MCF 10A (cell line): ENCODE results near the gene MLLT3. TPM values are rescaled to one million over a fixed set of nuclear protein-coding genes. Genes with fewer than 3 reads are reported as not detected.
A peak's percentile ranks its signal among the peaks of the same experiment; 100 is the strongest.

Source experiments
- BruUV-seq: library from RNA; stranded (reverse); fragments of 400-500 nt; replicated peaks from 2 replicates; lab custom pipeline; 2021; lab: Mats Ljungman, UMichigan
- CTCF ChIA-PET: fragments of 300-600 bp; sonication (Branson Sonifier 250); formaldehyde crosslinking; extraction: SDS; loops from one replicate; lab custom pipeline; 2021; ENCODE audit warnings: antibody characterized with exemption, inconsistent platforms; lab: Yijun Ruan, JAX
- POLR2A ChIA-PET: fragments of 300-600, 350-650 bp; sonication (Branson Sonifier 250); formaldehyde crosslinking; extraction: SDS; loops from one replicate; lab custom pipeline; 2020; ENCODE audit warnings: antibody characterized with exemption, inconsistent platforms; lab: Yijun Ruan, JAX
- DNase-seq: peaks from one replicate; pipeline ENCODE4 v3.0.0-alpha.2; 2018; ENCODE audit not compliant: unreplicated experiment
- H3K27ac Mint-ChIP-seq: one replicate; pipeline ENCODE4 v1.8.0; 2022; ENCODE audit warnings: mild to moderate bottlenecking, low read depth, mixed read lengths; ENCODE audit not compliant: unreplicated experiment
- H3K27me3 Mint-ChIP-seq: one replicate; pipeline ENCODE4 v1.8.0; 2022; ENCODE audit warnings: mixed read lengths; ENCODE audit not compliant: insufficient read depth, unreplicated experiment
- H3K36me3 Mint-ChIP-seq: one replicate; pipeline ENCODE4 v1.8.0; 2022; ENCODE audit warnings: mild to moderate bottlenecking, moderate library complexity, mixed read lengths; ENCODE audit not compliant: insufficient read depth, unreplicated experiment
- H3K4me1 Mint-ChIP-seq: one replicate; pipeline ENCODE4 v1.8.0; 2022; ENCODE audit warnings: mixed read lengths; ENCODE audit not compliant: insufficient read depth, unreplicated experiment
- H3K4me3 Mint-ChIP-seq: one replicate; pipeline ENCODE4 v1.8.0; 2022; ENCODE audit warnings: mild to moderate bottlenecking, moderate library complexity, mixed read lengths; ENCODE audit not compliant: unreplicated experiment
- H3K9me3 Mint-ChIP-seq: one replicate; pipeline ENCODE4 v1.8.0; 2022; ENCODE audit warnings: mixed read lengths; ENCODE audit not compliant: unreplicated experiment
- intact Hi-C: fragments of 100-400 bp; cut with micrococcal nuclease; formaldehyde crosslinking; loops from 2 replicates; pipeline ENCODE4 v1.14.1; 2022
- total RNA-seq: library from RNA; stranded (reverse); gene quantifications from 2 replicates; pipeline ENCODE4 v1.2.3, GENCODE V29; 2022
- TF ChIP-seq, protein P1 (sequence below): fragments of 200-600 bp; IDR thresholded peaks from one replicate; pipeline ENCODE4 v1.8.0; 2022; ENCODE audit warnings: antibody characterized with exemption, mild to moderate bottlenecking; ENCODE audit not compliant: unreplicated experiment

MLLT3 gene
- total RNA-seq, 1 experiment from 2014 or later: 1.2 TPM

DNA sequence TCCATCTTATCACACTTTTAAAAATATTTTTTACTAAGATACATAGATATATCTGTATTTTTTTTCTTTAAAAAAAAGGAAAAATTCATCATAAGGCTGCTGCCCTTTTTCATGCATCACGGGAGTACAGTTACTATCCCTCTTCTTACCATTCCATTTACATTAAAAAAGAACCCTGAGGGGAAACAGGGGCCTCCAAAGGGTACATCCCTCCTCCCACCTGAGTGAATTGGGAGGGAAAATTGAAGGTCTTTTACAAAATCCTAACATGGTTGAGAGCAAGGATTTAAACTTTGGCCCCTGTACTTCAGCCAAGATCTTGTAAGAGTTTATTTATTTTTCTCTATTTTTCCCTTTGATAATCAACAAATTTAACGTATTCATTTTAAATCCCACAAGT, 319.2 kb downstream of the MLLT3 start:
- ChIA-PET CTCF (interaction anchor here (0.7 kb wide), 1 partner anchor 288 kb away, joined by 3 read pairs; no protein-coding TSS in a partner anchor), POLR2A (no interaction called here)
- Mint-ChIP-seq H3K27ac (no peak overlapping the region), H3K36me3 (no peaks in the 10 kb centered on the region), H3K9me3 (no peaks in the 10 kb centered on the region), H3K27me3 (no peaks in the 10 kb centered on the region), H3K4me3 (no peak overlapping the region), H3K4me1 (no peaks in the 10 kb centered on the region)
- intact Hi-C loops: no loop called here
- TF ChIP-seq, protein P1, sequence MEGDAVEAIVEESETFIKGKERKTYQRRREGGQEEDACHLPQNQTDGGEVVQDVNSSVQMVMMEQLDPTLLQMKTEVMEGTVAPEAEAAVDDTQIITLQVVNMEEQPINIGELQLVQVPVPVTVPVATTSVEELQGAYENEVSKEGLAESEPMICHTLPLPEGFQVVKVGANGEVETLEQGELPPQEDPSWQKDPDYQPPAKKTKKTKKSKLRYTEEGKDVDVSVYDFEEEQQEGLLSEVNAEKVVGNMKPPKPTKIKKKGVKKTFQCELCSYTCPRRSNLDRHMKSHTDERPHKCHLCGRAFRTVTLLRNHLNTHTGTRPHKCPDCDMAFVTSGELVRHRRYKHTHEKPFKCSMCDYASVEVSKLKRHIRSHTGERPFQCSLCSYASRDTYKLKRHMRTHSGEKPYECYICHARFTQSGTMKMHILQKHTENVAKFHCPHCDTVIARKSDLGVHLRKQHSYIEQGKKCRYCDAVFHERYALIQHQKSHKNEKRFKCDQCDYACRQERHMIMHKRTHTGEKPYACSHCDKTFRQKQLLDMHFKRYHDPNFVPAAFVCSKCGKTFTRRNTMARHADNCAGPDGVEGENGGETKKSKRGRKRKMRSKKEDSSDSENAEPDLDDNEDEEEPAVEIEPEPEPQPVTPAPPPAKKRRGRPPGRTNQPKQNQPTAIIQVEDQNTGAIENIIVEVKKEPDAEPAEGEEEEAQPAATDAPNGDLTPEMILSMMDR: no peak
- DNase-seq: no peak
- no TSS peak for BruUV-seq

DNA sequence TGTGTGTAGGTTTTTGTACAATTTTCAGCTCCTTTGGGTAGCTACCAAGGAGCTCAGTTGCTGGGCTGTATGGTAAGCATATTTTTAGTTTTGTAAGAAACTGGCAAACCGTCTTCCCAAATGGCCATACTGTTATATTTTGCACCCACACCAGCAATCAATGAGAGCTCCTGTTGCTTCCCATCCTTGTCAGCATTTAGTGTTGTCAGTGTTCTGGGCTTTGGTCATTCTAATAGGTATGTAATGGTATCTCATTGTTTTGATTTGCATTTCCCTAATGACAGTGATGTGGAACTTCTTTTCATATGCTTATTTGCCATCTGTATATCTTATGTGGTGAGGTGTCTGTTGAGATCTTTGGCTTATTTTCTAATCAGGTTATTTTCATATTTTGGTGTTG, 320.1 kb downstream of the MLLT3 start:
- CTCF ChIA-PET: no interaction called here
- Mint-ChIP-seq H3K27ac (no peak overlapping the region), H3K4me1 (peaks cover 6% of the 10 kb centered on the region), H3K36me3 (no peaks in the 10 kb centered on the region), H3K9me3 (no peaks in the 10 kb centered on the region), H3K27me3 (no peaks in the 10 kb centered on the region), H3K4me3 (no peak overlapping the region)
- no TSS peak for BruUV-seq
- TF ChIP-seq, protein P1: no peak
- POLR2A ChIA-PET: no interaction called here
- intact Hi-C loops: no loop called here
- no peak for DNase-seq

DNA sequence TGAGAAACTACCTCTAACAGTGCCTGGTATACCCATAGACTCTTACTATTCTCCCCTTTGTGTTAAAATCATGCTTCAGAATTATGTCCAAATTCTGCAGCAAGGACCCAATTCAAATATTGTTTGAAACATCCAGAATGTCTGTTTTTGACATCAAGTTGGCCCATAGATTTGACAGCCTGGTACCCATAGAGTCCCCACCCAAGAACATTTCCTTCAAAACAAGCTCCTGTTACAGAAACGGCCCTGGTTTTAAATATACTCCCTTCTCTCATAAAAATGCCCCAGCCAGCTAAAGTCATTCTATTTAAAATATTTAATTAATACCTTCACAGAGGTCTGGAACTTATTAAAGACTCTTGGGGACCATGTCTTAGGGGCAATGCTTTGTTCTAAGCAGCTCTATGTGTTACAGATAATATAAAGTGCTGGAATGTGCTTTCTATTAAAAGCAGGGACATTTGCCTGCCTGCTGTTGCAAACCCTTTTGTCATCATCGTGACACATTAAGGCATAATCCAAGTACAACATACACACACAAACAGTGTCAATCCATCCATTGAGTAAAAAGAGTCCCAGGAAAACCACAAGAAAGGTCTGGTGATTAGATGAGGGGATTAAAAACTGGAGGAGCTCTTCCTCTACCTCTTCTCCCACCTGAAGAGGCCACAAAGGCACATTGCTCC, 321.7 kb downstream of the MLLT3 start:
- H3K27me3 Mint-ChIP-seq: no peaks in the 10 kb centered on the region
- H3K9me3 Mint-ChIP-seq: no peaks in the 10 kb centered on the region
- ChIA-PET CTCF (interaction anchor here (0.6 to 0.7 kb wide), 2 partner anchors 32 to 246 kb away, joined by 3 read pairs; no protein-coding TSS in a partner anchor), POLR2A (no interaction called here)
- DNase-seq: no peak
- no peak overlapping the region for H3K27ac Mint-ChIP-seq
- peaks cover 6% of the 10 kb centered on the region for H3K4me1 Mint-ChIP-seq
- no peak overlapping the region for H3K4me3 Mint-ChIP-seq
- intact Hi-C loops: no loop called here
- no TSS peak for BruUV-seq
- TF ChIP-seq, protein P1: no peak
- H3K36me3 Mint-ChIP-seq: no peaks in the 10 kb centered on the region

DNA sequence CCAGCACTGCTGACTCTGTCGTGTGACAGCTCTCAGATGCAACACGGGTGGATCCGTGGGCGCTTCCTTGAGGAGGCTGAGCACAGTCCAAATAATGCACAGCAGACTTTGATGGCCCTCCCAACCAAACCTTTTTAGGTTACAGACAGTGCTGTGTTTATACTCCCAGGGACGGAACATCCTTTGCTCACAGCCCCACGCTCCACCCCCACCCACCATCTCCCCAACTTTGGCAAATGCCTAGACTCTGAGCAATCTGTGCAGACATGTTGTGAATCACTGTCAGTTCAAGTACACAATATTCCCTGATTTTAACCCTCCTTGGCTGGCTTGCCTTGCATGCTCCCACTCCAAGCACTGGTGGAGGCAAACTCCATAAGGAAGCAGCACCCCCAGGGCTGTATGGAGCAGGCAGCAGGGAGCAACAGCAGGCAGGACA, 324.6 kb downstream of the MLLT3 start:
- Mint-ChIP-seq H3K9me3 (peaks cover 6% of the 10 kb centered on the region), H3K4me1 (peaks cover 6% of the 10 kb centered on the region), H3K27ac (peak overlapping the region; percentile 14), H3K36me3 (no peaks in the 10 kb centered on the region), H3K27me3 (no peaks in the 10 kb centered on the region), H3K4me3 (no peak overlapping the region)
- TF ChIP-seq, protein P1: no peak
- intact Hi-C loops: no loop called here
- DNase-seq: no peak
- BruUV-seq: no TSS peak
- ChIA-PET CTCF (no interaction called here), POLR2A (no interaction called here)
